Heart right ventricle (tissue), 16 donors: ENCODE measurements around the gene CFAP161. TPM values are rescaled to one million over a fixed set of nuclear protein-coding genes. Genes with fewer than 3 reads are reported as not detected.
A peak's percentile ranks its signal among the peaks of the same experiment; 100 is the strongest.

ENCODE experiments used
- ATAC-seq, 8 donors: fragments of 200-7000 bp; cut with Tn5 transposase; one replicate each; pipeline ENCODE4 v1.9.1; 2020; ENCODE audit warnings: mild to moderate bottlenecking in 8 of 8, moderate library complexity in 8 of 8, moderate number of reproducible peaks in 1 of 8
- DNase-seq, 2 donors: peaks; one replicate each; pipeline ENCODE4 v3.0.0-alpha.2; 2020
- H3K27ac ChIP-seq, 10 donors: fragments of 200-600 bp; sonication (generic) in 2 of 10; one replicate each; pipeline versions ENCODE4 v1.5.0 to v1.8.0; 2020 to 2022; ENCODE audit warnings: mild to moderate bottlenecking in 3 of 10
- H3K27me3 ChIP-seq, 7 donors: fragments of 200-600 bp; one replicate each; pipeline ENCODE4 v1.8.0; 2021 to 2022; ENCODE audit warnings: mild to moderate bottlenecking in 2 of 7
- H3K36me3 ChIP-seq, 9 donors: fragments of 200-600 bp; sonication (generic) in 1 of 9; one replicate each; pipeline versions ENCODE4 v1.5.0 to v1.8.0; 2020 to 2022; ENCODE audit warnings: mild to moderate bottlenecking in 2 of 9
- H3K4me1 ChIP-seq, 9 donors: fragments of 200-600 bp; sonication (generic) in 1 of 9; one replicate each; pipeline versions ENCODE4 v1.5.0 to v1.8.0; 2020 to 2022; ENCODE audit warnings: mild to moderate bottlenecking in 4 of 9
- H3K4me3 ChIP-seq, 10 donors: fragments of 200-600 bp; sonication (generic) in 2 of 10; one replicate each; pipeline versions ENCODE4 v1.5.0 to v1.8.0; 2020 to 2022; ENCODE audit warnings: mild to moderate bottlenecking in 7 of 10, moderate library complexity in 2 of 10
- H3K9me3 ChIP-seq, 11 donors: fragments of 200-600 bp in 10 of 11; sonication (generic) in 2 of 11; one replicate each; pipeline versions ENCODE4 v1.5.0 to v1.8.0; 2013 to 2022; ENCODE audit warnings: mild to moderate bottlenecking in 2 of 11, control low read depth in 1 of 11, moderate library complexity in 1 of 11
- WGBS, 2 donors: extraction: QIAGEN DNeasy Blood & Tissue Kit; methylation state at CpG; one replicate each; pipeline ENCODE4 v1.1.7; 2013; ENCODE audit warnings: inconsistent platforms in 1 of 2; 5-methylcytosine and 5-hydroxymethylcytosine counted together
- intact Hi-C, 10 donors: fragments of 100-400 bp; cut with DNase I; formaldehyde crosslinking; loops; one replicate each; pipeline versions ENCODE4 v1.11.1 to v1.14.2; 2022
- polyA plus RNA-seq, 2 donors: library from polyadenylated mRNA; stranded (reverse); fragments of 200-250 nt; gene quantifications; one replicate each; pipeline ENCODE4 v1.2.3, GENCODE V29; 2013
- total RNA-seq, 10 donors: library from RNA; stranded (reverse); fragmentation: NEBNext Ultra II Directional in 3 of 10; extraction: Animal tissue kit (Norgen Biotek cat#: 25700) in 3 of 10; gene quantifications; one replicate each; pipeline versions ENCODE4 v1.2.1 to v1.2.4, GENCODE V29; 2021 to 2023
- TF ChIP-seq, protein P1 (sequence below), 9 donors: fragments of 200-600 bp; sonication (generic) in 2 of 9; IDR thresholded peaks; one replicate each; pipeline versions ENCODE4 v1.5.0 to v1.8.0; 2021 to 2022; ENCODE audit warnings: antibody characterized with exemption in 9 of 9, mild to moderate bottlenecking in 5 of 9, moderate library complexity in 1 of 9
- donor health status: Arrhythmogenic right ventricular cardiomyopathy.
- donor health status: ischemic (EF 13 %, LVEDD 7.1; RV severe dilation, severe dysfunction).
- donor health status: healthy with polysubstance abuse.
- donor health status: DM: no; HTN: yes; CAD: no.
- donor health status: DM: no; HTN: no; CAD: no.
- donor health status: ischemic (EF 25% LVEDD 6.9; RV normal size, moderate dysfunction).
- donor health status: ischemic (EF 25% LVEDD 5.7; RV mildly dilated, moderate dysfunction).
- donor health status: healthy.
- donor health status: DM: yes; HTN: yes; CAD: no.
- donor health status: Ischemic cardiomyopathy.
- donor health status: ischemic (EF 35%, LVEDD 5.7; RV mildly dilated, moderate dysfunction).
- donor health status: nonischemic (EF 11% LVEDD 7.7; RV severe dilation, severe dysfunction).
- donor health status: DM: yes; HTN: yes; CAD: no.
- donor health status: PGD.
- donor health status: ischemic (EF 29% LVEDD 5.4; RV normal size, mild dysfunction).
- donor health status: nonischemic (EF 23%, LVEDD 6.1; RV moderate dilation, normal function).

The CFAP161 gene
- total and polyA plus RNA-seq, 12 donors, result 0.28 to 1.2 (median 0.83) TPM

DNA sequence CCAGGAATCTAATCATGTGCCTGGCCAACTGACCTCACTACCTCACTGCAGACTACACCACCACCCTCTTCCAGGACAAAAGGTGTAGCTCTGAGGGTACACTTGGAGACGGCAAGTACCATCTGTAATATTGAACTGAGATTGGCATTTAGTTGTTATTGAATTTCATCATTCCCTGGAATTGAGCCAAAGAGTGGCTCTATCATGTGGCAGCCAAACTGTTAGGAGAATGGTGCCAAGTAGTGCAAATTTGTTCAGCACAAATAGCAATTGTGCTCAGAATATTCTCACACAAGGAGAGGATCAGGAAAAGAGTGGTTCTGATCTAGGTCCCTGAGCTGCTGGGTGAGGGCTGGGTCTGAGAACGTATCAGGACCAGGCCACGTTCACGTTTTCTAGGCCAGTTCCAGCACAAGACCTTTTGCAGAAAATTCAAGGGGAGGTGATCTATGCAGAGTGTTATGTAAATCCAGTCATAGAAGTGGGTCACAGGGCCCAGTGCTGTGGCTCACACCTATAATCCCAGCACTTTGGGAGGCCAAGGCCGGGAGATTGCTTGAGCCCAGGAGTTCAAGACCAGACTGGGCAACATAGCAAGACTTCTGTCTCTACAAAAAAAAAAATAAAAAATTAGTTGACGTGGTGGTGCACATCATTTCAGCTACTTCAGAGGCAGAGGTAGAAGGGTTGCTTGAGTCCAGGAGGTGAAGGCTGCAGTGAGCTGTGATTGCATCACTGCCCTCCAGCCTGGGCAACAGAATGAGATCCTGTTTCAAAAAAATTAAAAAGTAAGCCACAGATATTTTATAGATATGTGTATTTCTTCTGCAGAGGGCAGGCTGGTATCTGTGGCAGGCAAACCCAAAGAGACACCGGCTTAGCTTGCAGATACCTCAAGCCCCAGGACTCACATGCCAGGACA, 31.9 kb upstream of the CFAP161 start:
- TF ChIP-seq, protein P1, sequence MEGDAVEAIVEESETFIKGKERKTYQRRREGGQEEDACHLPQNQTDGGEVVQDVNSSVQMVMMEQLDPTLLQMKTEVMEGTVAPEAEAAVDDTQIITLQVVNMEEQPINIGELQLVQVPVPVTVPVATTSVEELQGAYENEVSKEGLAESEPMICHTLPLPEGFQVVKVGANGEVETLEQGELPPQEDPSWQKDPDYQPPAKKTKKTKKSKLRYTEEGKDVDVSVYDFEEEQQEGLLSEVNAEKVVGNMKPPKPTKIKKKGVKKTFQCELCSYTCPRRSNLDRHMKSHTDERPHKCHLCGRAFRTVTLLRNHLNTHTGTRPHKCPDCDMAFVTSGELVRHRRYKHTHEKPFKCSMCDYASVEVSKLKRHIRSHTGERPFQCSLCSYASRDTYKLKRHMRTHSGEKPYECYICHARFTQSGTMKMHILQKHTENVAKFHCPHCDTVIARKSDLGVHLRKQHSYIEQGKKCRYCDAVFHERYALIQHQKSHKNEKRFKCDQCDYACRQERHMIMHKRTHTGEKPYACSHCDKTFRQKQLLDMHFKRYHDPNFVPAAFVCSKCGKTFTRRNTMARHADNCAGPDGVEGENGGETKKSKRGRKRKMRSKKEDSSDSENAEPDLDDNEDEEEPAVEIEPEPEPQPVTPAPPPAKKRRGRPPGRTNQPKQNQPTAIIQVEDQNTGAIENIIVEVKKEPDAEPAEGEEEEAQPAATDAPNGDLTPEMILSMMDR (IDR thresholded peaks at IDR 0.05), result no peak
- Histone ChIP-seq H3K4me1 (peaks cover 0 to 43% (median 9%) of the 10 kb centered on the region in 9 donors), H3K27ac (no peak overlapping the region), H3K9me3 (no peaks in the 10 kb centered on the region), H3K36me3 (no peaks in the 10 kb centered on the region), H3K27me3 (no peaks in the 10 kb centered on the region), H3K4me3 (no peak overlapping the region)
- ATAC-seq, result no peak
- intact Hi-C loops, result loop anchor here in 4 of 10 donors (5.0 to 10.0 kb wide), 3 partner anchors 50 to 97 kb away; partner anchors contain the start of gene TLNRD1 (in 2 of the 4)
- DNase-seq, result no peak
- 87 to 90% methylated on average over 7 of the region's 7 CpGs for WGBS, 2 donors

DNA sequence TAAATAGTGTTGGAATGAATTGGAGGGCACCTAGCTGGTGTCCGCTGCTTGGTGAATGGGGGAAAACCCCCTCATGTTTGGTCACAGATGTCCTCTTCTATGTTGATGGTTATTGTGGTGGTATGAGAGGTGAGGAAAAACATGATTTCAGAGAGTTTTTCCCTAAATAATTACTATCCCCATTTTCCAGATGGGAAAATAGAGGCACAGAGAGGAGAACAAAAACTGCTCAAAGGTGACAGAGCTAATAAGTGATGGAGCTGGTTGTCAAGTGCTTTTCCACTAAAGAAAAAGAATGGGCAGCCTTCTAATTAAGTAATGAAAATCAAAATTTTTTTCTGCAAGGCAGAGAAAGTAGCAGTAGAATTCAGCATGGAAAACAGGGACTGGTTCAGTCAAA, 30.2 kb upstream of the CFAP161 start:
- Histone ChIP-seq H3K4me1 (peaks cover 0 to 33% (median 4%) of the 10 kb centered on the region in 9 donors), H3K9me3 (no peaks in the 10 kb centered on the region), H3K27me3 (no peaks in the 10 kb centered on the region), H3K27ac (peak overlapping the region in 1 of 10 donors; percentile 25), H3K4me3 (no peak overlapping the region), H3K36me3 (no peaks in the 10 kb centered on the region)
- DNase-seq (no peak), ATAC-seq (no peak)
- intact Hi-C loops, result loop anchor here in 4 of 10 donors (5.0 to 10.0 kb wide), 3 partner anchors 48 to 99 kb away; partner anchors contain the start of gene TLNRD1 (in 2 of the 4)
- TF ChIP-seq, protein P1 (IDR thresholded peaks at IDR 0.05), result no peak
- WGBS, 2 donors, result 98 to 100% methylated on average over 1 of the region's 1 CpG

DNA sequence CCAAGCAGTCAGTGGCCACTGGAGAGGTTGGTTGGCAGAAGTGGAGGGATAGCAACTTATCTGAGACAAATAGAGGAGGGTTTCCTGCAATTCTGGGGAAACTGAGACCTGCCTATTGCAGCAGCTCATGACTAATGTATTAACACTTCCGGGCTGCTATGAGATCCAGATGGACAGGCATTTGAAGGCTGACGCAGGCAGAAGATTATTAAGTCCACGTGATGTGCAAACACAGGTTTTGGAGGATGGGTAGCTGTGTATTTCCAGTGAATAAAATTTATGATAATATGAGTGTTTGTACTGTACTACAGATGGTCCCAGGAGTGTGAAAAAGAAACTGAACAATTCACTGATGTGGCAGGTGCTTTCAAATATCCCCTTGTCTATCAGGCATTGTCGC, 28.5 kb upstream of the CFAP161 start:
- Histone ChIP-seq H3K4me3 (no peak overlapping the region), H3K36me3 (no peaks in the 10 kb centered on the region), H3K27me3 (no peaks in the 10 kb centered on the region), H3K4me1 (peaks cover 0 to 18% (median 2%) of the 10 kb centered on the region in 9 donors), H3K9me3 (no peaks in the 10 kb centered on the region), H3K27ac (no peak overlapping the region)
- TF ChIP-seq, protein P1 (IDR thresholded peaks at IDR 0.05), result no peak
- intact Hi-C loops, result loop anchor here in 5 of 10 donors (5.0 to 10.0 kb wide), 4 partner anchors 49 to 162 kb away; partner anchors contain the start of gene TLNRD1 (in 2 of the 5)
- DNase-seq, result no peak
- no peak for ATAC-seq
- 84 to 87% methylated on average over 4 of the region's 4 CpGs for WGBS, 2 donors

DNA sequence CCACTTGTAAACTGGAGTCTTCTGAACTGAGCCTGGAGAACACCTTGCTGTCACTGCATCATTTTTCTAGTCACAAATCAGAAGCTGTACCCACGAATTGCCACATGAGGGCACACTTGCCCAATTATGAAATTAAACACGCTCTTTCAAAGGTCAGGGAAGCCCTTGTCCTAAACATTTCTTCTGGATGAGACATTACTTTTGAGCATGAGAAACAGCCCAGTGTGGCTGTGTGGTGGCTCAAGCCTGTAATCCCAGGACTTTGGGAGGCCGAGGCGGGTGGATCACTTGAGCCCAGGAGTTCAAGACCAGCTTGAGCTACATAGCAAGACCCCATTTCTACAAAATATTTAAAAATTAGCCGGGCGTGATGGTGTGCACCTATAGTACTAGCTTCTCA, 27.5 kb upstream of the CFAP161 start:
- H3K4me3 ChIP-seq, result no peak overlapping the region
- H3K27ac ChIP-seq, result no peak overlapping the region
- TF ChIP-seq, protein P1 (IDR thresholded peaks at IDR 0.05), result peak; percentile 51 to 88 (median 78)
- H3K4me1 ChIP-seq, result peaks cover 0 to 21% (median 2%) of the 10 kb centered on the region in 9 donors
- peak; percentile 57 to 87 (median 70) for ATAC-seq
- H3K27me3 ChIP-seq, result no peaks in the 10 kb centered on the region
- intact Hi-C loops, result loop anchor here (1.0 to 10.0 kb wide), 6 partner anchors 48 to 161 kb away; partner anchors contain the start of gene TLNRD1 (in 2 of the 10)
- 39 to 42% methylated on average over 6 of the region's 6 CpGs for WGBS, 2 donors
- DNase-seq, result peak in 1 of 2 donors; percentile 47
- H3K36me3 ChIP-seq, result no peaks in the 10 kb centered on the region
- no peaks in the 10 kb centered on the region for H3K9me3 ChIP-seq
